Tibial nerve (tissue), 4 donors: ENCODE measurements around the gene C1orf226.

Experiments used
- EP300 ChIP-seq, 2 donors: sonication (generic); formaldehyde crosslinking; IDR thresholded peaks; one replicate each; pipeline ENCODE4 v1.6.1; 2017; ENCODE audit warnings: antibody characterized with exemption in 2 of 2, mild to moderate bottlenecking in 1 of 2
- TF ChIP-seq, protein P1 (sequence below), 5 experiments: fragments of 200-600 bp in 3 of 5; fragments of 450-650 bp in 2 of 5; sonication (generic) in 3 of 5; IDR thresholded peaks; one replicate each; pipeline ENCODE4 v1.5.1; 2016 to 2019; ENCODE audit warnings: antibody characterized with exemption in 5 of 5, mild to moderate bottlenecking in 3 of 5, moderate library complexity in 2 of 5

GRCh38 chr1:162386292-162387225 lies 5.0 kb downstream of the C1orf226 start:
- no peak for TF ChIP-seq EP300 (IDR thresholded peaks at IDR 0.05)
- TF ChIP-seq, protein P1, sequence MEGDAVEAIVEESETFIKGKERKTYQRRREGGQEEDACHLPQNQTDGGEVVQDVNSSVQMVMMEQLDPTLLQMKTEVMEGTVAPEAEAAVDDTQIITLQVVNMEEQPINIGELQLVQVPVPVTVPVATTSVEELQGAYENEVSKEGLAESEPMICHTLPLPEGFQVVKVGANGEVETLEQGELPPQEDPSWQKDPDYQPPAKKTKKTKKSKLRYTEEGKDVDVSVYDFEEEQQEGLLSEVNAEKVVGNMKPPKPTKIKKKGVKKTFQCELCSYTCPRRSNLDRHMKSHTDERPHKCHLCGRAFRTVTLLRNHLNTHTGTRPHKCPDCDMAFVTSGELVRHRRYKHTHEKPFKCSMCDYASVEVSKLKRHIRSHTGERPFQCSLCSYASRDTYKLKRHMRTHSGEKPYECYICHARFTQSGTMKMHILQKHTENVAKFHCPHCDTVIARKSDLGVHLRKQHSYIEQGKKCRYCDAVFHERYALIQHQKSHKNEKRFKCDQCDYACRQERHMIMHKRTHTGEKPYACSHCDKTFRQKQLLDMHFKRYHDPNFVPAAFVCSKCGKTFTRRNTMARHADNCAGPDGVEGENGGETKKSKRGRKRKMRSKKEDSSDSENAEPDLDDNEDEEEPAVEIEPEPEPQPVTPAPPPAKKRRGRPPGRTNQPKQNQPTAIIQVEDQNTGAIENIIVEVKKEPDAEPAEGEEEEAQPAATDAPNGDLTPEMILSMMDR (IDR thresholded peaks at IDR 0.05): no peak
